Cardiac fibroblast (primary cell): Measurements from ENCODE around the gene ZNF219.
"Not testable (repeated sequence)": the region's sequence is repeated elsewhere in the genome, so short reads cannot be mapped to it uniquely, and the experiment has no call there.

Experiments used
- DNase-seq, 2 donors: peaks; one replicate each; pipeline versions ENCODE4 v3.0.0 to v3.0.0-alpha.2; 2010; ENCODE audit warnings: low read depth in 2 of 2
- H3K4me3 ChIP-seq, 2 donors: replicated peaks in 1 of 2; 1 replicate in 1 of 2; 2 replicates in 1 of 2; pipeline ENCODE4 v1.5.1; 2011; ENCODE audit warnings: low read depth in 2 of 2, low read length in 2 of 2, mild to moderate bottlenecking in 2 of 2, moderate library complexity in 1 of 2
- CTCF ChIP-seq: IDR thresholded peaks from one replicate; pipeline ENCODE4 v1.5.1; 2011; ENCODE audit warnings: low read depth, mild to moderate bottlenecking, low read length, inconsistent platforms

The ZNF219 gene

GRCh38 chr14:21043974-21044618, 54.4 kb downstream of the ZNF219 start:
- H3K4me3 ChIP-seq, result no peak overlapping the region
- no peak for DNase-seq
- no peak for TF ChIP-seq CTCF

- no peak for TF ChIP-seq CTCF
- no peak for DNase-seq
- no peak overlapping the region for H3K4me3 ChIP-seq
Measured at GRCh38 chr14:21043387-21043973, 55.0 kb downstream of the ZNF219 start.

GRCh38 chr14:21042918-21043317, 55.5 kb downstream of the ZNF219 start:
- DNase-seq, result no peak
- TF ChIP-seq CTCF, result no peak
- no peak overlapping the region for H3K4me3 ChIP-seq

- no peak for TF ChIP-seq CTCF
- DNase-seq, result peak; percentile 36 to 46
- no peak within 1 kb of the TSS for H3K4me3 ChIP-seq
Measured at GRCh38 chr14:21041676-21042433, 56.6 kb downstream of the ZNF219 start, which contains the start of gene RNASE7. Gene RNASE7, plus strand, starts transcription at chr14:21042362. Its CDS starts 631 bp downstream, at chr14:21042993.

GRCh38 chr14:21040941-21041340, 57.5 kb downstream of the ZNF219 start:
- not testable (repeated sequence) for DNase-seq, H3K4me3 ChIP-seq

GRCh38 chr14:21040370-21040925, 58.0 kb downstream of the ZNF219 start:
- H3K4me3 ChIP-seq, result no peak overlapping the region
- no peak for DNase-seq
- no peak for TF ChIP-seq CTCF
